Daoy (cell line): ENCODE results near the gene PPP2R5C. TPM values are rescaled to one million over a fixed set of nuclear protein-coding genes. Genes with fewer than 3 reads are reported as not detected.

ENCODE experiments used
- DNase-seq: peaks from one replicate; pipeline ENCODE4 v3.0.0-alpha.2; 2015; ENCODE audit warnings: low read depth
- total RNA-seq: library from RNA; depleted of rRNA; stranded (reverse); fragments of >200 nt; shearing (Covaris generic); gene quantifications from 2 replicates; pipeline ENCODE4 v1.2.3, GENCODE V29; 2014

PPP2R5C gene
- total RNA-seq, 1 experiment from 2014 or later = 138 TPM

DNA sequence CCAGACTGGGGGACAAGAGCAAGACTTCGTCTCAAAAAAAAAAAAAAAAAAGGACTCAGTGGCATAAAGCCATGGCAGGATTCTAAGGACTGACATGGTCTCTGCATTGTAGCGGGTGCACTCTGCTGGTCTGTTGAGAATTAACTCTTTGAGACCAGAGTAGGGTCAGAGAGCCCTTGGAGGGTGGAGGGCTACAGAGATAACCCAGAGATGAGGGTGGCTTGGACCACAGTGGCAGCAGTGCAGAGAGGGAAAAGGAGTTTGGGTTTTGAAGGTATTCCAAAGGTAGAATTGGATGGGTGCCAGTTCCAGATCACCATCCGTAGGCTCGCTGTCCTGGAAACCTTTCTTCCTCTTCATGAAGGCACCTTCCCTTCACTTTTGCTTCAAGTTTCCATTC is 188.6 kb downstream of the PPP2R5C start:
- no peak for DNase-seq

DNA sequence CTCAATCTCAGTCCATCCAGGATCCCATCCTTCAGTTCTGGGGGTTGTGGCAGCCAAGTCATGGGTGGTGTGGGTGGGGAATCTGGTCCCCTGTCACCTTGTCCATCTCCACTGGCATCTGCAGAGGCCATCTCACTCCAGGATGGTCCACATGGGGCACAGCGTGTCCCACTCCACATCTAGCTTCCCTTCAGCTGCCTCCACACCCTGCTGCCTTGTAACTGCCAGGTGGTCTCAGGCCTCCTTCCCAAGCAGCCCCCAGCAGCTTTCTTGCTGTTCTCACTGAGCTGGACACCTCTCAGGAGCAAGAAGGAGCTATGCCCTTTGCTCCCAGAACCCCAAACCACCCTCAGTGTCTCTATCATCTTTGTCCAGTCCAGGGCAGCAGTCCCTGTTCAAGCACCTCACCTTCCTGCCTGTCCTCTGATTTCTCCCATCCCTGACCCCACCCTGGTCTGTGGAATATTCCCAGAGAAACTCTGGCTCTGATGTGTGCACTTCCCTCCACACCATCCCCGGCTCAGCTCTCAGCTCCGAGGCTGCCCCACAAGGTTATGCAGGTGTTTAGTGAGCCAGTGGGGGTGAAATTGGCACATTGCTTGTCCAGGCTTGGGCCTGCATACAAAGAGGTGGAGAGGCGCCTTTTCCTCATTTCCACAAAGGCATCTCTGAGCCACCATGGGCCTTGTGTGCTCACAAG is 189.2 kb downstream of the PPP2R5C start:
- no peak for DNase-seq

GRCh38 chr14:101953151-101953550 is 191.6 kb downstream of the PPP2R5C start:
- DNase-seq = no peak

GRCh38 chr14:101954501-101954900 is 193.0 kb downstream of the PPP2R5C start:
- no peak for DNase-seq

DNA sequence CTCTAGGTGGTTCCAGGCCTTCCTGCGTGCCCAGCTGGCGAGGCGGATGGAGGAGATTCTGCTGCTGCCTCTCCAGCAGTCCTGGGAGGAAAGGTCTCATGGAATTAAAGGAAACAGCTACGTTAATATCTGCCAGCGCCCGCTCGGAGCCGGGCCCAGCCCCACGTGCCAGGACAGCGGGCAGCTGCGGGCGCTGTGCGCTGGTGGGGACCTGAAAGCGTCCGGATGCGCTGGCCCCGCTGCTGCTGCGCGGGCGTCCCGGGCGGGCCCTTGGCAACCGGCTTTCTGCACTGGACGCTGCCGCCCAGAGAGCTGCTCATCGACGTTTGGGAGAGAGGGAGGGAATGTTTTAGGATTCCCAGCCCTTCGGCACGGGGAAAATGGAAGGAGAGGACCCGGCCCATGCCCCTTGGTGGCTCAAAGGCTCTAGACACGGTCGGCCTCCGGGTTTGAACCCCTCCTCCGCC is 194.2 kb downstream of the PPP2R5C start:
- no peak for DNase-seq

DNA sequence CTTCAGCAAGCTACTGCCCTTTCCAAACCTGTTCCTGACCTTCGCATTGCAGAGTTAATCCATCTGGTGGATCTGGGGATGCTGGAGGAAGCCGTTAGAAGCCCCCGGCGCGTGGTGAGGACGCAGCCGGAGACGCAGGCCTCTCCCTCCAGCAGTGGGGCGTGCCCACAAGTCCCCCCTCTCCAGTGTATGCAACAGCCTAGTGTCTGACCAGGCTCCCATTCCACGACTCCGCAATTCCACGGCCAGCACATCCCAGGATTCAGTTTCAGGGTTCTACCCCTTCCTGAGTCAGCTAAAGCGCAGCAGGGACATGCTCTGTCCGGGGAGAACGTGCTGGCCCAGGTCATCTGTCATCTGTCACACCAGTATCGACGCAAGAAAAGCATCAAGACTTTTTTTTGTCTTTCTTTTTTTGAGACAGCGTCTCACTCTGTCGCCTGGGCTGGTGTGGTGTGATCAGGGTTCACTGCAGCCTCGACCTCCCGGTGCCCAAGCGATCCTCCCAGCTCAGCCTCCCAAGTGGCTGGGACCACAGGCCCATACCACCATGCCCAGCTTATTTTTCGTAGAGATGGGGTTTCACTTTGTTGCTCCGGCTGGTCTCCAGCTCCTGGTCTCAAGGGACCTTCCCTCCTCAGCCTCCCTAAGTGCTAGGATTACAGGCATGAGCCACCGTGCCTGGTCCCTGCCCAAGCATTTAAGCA is 194.8 kb downstream of the PPP2R5C start:
- no peak for DNase-seq

DNA sequence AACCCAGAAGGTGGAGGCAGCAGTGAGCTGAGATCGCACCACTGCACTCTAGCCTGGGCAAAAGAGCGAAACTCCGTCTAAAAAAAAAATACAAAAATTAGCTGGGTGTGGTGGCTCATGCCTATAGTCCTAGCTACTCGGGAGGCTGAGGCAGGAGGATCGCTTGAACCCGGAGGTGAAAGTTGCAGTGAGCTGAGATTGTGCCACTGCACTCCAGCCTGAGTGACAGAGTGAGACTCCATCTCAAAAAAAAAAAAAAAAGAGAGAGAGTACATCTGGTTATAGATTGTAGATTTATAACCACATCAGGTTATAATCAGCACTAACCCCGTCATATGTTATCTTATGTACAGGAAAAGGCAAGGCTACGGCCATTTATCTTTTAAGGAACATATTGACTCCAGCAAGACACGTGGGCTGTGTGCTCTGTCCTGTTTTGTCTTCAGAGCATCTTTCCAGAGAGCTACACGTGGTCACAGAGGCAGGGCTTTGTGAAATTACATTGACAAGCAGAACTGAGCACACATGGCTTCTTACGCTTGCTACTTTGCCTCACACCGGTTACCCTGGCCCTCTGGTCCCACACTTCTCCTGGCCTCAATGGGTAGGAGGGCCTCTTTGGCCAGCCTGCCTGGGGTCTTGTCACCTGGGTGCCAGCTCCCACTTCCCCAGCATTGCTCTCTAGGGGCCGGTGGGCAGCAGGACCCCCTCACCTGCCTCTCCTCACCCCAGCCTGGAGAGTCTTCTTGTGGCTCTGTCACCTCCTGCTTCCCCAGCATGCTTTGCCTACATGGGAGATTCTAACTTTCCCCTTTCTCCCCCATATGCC is 196.1 kb downstream of the PPP2R5C start:
- DNase-seq = no peak

DNA sequence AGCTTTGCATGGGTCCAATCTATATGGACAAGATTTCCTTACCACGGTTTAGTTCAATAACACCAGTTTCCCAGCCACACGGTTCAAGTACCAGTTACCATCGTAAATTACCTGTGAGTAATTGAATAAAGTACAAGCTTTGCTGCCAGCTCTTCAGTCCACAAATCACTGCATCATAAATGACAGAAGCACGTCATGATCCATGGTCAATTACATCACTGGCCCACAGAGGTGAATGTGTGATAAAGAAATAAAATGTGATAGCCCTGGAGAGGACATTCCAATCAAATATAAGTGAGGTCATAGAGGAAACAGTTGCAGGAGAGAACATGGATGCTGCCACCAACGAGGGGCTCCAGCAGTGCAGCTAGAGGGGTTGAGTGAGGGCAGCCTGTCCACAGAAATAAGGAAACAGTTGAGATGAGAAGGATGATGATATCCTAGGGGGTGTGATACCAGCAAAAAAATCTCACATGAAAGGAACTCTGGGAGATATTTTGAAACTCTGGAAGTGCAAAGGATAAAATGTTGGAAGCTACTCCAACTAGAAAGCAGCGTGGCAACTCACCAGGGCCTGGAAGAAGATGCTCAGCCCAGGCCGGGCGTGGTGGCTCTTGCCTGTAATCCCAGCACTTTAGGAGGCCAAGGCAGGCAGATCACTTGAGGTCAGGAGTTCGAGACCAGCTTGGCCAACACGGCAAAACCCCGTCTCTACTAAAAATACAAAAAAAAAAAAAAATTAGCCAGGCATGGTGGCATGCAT is 197.1 kb downstream of the PPP2R5C start:
- DNase-seq = no peak

- DNase-seq = no peak
Observed at GRCh38 chr14:101959277-101959676, 197.8 kb downstream of the PPP2R5C start.

- DNase-seq = no peak
Observed at GRCh38 chr14:101960225-101960624, 198.7 kb downstream of the PPP2R5C start.

- DNase-seq = peak; percentile 91
Observed at GRCh38 chr14:101961011-101961721, 199.7 kb downstream of the PPP2R5C start.

DNA sequence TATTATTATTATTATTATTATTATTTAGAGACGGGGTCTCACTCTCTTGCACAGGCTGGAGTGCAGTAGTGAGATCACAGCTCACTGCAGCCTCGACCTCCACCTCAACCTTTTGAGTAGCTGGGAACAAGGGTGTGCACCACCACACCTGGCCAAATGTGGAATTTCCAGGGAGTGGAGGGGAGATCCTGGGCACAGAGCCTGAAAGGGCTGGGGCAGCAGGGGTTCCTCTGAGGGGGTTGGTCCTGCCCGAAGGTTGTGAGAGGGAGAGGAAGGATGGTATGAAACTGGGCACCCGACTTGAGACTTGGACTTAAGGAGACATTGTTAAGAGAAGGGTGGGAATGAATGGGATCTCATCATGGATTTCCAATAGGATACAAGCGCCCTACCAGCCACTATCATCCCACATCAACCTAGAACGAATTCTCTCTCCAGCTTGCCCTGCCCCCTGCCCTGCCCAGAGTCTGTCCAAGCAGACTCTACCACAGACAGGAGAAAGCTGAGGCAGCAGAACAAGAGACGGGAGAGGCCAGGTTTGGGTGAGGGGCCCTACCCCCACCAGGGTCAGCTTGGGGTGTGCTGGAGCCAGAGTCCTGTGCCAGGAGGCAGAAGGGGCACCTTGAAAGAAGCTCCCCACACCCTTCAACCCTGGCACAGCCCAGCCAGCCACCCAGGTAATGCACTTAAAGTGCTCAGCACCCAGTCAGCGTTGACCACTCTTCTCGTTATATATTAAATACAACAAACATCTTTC is 200.4 kb downstream of the PPP2R5C start:
- DNase-seq = no peak

DNA sequence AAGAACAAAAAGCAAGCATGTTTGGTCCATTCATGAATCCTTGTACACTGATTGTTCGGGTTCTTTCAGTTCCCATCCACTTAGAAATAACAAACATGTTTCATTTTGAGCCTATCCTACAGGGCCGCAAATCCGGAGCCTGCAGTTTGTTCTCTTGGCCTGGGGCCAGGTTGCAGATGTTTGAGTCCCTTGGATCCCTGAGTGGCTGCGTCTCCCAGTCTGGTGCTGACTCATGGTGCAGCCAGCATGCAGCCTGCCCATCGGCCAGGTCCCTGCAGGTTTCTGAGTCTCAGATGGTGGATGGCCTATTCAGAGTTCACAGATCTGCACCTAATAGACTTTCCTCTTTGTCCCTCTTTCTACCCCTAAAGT is 201.0 kb downstream of the PPP2R5C start:
- DNase-seq = peak; percentile 96

DNA sequence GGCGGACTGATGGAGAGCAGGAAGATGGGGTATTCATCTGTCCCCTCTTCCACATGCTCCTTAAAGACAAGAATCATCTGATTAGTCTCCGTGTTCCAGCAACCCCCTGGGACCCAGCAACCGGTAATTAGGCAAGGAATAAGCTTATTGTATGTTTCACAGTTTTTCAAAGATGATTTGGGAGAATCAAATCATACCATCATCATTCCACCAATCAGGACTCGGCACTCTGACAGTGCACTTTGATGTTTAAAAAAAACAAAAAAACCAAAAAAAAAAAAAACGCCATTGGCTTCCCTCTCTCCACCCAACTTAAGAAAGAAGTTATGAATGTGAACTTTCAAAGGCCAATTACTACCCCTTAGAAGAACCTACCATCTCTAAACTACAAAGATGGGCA is 201.5 kb downstream of the PPP2R5C start:
- no peak for DNase-seq

DNA sequence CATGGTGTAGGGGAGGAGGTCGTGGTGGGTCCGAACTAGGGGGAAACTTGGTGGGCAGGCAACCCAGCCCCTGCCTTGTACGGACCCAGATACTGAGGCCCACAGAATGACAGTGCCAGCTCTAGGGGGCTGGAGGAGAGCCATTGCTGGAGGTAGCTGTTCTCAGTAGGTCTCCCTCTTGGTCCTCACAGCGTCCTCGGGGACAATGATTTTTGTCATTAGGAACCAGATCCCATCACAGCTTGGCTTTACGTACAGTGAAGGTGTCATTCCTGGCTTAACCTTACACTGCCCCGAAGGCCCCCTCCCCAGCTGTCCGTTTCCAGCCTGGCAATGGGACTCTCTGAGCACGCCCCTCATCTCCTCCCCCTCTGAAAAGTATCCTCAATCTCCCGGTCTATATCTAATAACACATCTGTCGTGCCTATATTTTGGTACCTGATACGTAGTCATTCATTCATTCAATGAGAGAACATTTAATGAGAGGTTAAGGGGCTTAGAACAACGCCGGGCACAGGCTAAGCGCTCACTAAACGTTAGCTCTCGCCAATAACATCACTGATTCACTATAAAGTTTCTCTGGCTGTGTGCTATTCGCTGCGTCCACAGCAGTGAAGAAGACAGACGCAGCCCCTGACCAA is 202.3 kb downstream of the PPP2R5C start:
- no peak for DNase-seq

DNA sequence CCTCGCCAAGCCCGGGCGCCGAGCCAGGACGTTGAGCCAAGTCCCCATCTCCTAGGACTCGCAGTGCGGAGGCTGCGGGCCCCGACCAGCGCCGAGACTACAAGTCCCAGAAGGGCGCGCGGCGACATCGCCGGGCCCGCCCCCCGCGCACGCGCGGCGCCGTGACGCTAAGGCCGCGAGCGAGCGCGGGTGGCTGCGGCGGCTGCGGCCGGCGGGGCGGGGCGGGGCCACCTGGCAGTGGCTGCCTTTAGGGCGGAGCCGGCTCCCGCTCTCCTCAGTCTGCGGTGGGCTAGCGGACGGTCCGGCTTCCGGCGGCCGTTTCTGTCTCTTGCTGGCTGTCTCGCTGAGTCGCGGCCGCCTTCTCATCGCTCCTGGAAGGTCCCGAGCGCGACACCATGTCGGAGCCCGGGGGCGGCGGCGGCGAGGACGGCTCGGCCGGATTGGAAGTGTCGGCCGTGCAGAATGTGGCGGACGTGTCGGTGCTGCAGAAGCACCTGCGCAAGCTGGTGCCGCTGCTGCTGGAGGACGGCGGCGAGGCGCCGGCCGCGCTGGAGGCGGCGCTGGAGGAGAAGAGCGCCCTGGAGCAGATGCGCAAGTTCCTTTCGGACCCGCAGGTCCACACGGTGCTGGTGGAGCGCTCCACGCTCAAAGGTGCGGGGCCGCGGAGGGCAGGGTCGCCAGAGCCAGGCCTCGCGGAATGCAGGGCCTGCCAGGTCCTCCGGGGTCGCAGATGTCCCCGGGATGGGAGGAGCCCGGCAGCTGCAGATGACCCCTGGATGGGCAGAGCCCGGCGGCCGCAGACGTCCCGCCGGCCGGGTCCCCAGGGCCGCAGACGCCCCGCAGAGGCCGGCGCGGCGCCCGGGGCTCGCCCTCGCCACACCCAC is 203.0 kb downstream of the PPP2R5C start, which contains the start of gene DYNC1H1:
DYNC1H1 (plus strand) TSS at position 277 of the 884 bp plus-strand sequence; CDS start at position 396, 119 bp downstream.
- DNase-seq = peak; percentile 98

GRCh38 chr14:101965181-101965544 is 203.7 kb downstream of the PPP2R5C start:
- DNase-seq = peak; percentile 81
